ENCODE measurements around the gene CLMN. TPM values are rescaled to one million over a fixed set of nuclear protein-coding genes. Genes with fewer than 3 reads are reported as not detected.

The CLMN gene
- total and polyA plus RNA-seq, 2 donors (not counting 1 experiment from before 2014, with no cell fraction given) = 9.6 to 51.5 TPM

DNA sequence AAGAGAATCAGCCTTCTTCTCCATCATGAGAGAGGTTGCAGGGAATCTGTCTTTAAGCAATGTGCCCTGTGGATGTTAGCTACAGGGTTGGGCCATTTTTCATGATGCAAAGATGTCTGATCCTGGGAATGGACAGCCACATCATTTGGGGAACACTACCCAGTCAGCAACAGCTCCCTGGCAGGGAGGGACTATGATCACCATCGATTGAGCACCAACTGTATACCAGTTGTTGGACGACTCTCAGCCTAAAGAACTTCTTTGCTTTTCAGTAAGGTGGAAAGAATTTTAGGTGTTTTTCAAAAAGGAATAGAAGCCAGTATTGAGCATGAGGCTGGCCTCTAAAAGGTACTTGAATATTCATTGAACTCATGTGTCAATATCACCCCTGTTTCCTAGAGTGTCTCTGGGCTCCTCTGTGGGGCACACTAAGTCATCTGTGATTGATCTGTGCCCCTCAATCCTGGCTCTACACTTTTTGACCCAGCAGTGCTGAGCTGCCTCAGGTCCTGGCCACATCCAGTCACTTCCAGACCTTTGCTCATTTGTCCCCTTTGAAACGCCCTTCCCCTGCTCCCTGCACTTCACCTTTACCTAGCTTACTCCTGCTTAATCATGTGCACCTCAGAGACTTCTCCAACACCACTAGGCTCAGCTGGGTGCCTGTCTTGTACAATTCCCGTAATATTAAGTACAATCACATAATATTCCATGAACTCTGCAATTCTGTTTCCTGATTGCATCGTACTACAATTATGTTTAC, 2.2 kb upstream of the CLMN start:
- H3K27me3 Mint-ChIP-seq = no peaks in the 10 kb centered on the region
- intact Hi-C loops (cut with micrococcal nuclease) = no loop called here
- Histone ChIP-seq H3K9ac (ENCODE audit: low read length) (no peak overlapping the region), H2AFZ (ENCODE audit: insufficient read depth, low read depth, low read length, poor library complexity, severe bottlenecking) (no peak overlapping the region), H3K9me3 (ENCODE audit: control extremely low read depth in 1 of 3, control insufficient read depth in 2 of 3, insufficient read depth in 1 of 3, low read length in 2 of 3) (no peaks in the 10 kb centered on the region), H3K4me3 (ENCODE audit: control extremely low read depth in 1 of 5, extremely low read depth in 1 of 5, insufficient read depth in 1 of 5, low read depth in 2 of 5, low read length in 4 of 5) (no peak overlapping the region), H3K27me3 (replicated peaks in 1 of 4; ENCODE audit: control extremely low read depth in 1 of 4, control insufficient read depth in 3 of 4, insufficient read depth in 4 of 4, low read length in 3 of 4) (no peaks in the 10 kb centered on the region), H3K36me3 (replicated peaks in 1 of 2; ENCODE audit: control extremely low read depth in 1 of 2, control insufficient read depth in 1 of 2, extremely low read depth in 1 of 2, insufficient read depth in 2 of 2, low read length in 1 of 2) (no peaks in the 10 kb centered on the region), H4K20me1 (ENCODE audit: control insufficient read depth, insufficient read depth, low read length, poor library complexity, severe bottlenecking) (peaks cover 7% of the 10 kb centered on the region), H3K4me2 (replicated peaks; ENCODE audit: low read depth, low read length, poor library complexity, severe bottlenecking) (no peak overlapping the region), H3K27ac (ENCODE audit: low read length in 2 of 2) (no peak overlapping the region), H3K4me1 (ENCODE audit: control insufficient read depth in 2 of 2, insufficient read depth in 2 of 2, low read length in 2 of 2) (peaks cover 23 to 33% of the 10 kb centered on the region in 2 donors), H3K79me2 (ENCODE audit: control insufficient read depth, insufficient read depth, low read length) (no peaks in the 10 kb centered on the region)
- POLR2A ChIA-PET = no interaction called here
- ATAC-seq (ENCODE audit: low read depth) (no peak), DNase-seq (no peak)
- H3K4me3 Mint-ChIP-seq = peak overlapping the region; percentile 84
- CTCF ChIA-PET = interaction anchor here (0.8 kb wide), 1 partner anchor 40 kb away, joined by 3 read pairs; no protein-coding TSS in a partner anchor
- H3K9me3 Mint-ChIP-seq (ENCODE audit: insufficient read depth) = no peaks in the 10 kb centered on the region
- H3K27ac Mint-ChIP-seq = peak overlapping the region; percentile 71
- 90% methylated on average over 4 of the region's 5 CpGs for WGBS (ENCODE audit: insufficient coverage)
- H3K4me1 Mint-ChIP-seq = peaks cover 40% of the 10 kb centered on the region
- TF ChIP-seq EZH2 (IDR thresholded peaks at IDR 0.05; ENCODE audit: borderline replicate concordance, insufficient read depth, low read depth, low read length, poor library complexity, severe bottlenecking) = no peak
- TF ChIP-seq, protein P1, sequence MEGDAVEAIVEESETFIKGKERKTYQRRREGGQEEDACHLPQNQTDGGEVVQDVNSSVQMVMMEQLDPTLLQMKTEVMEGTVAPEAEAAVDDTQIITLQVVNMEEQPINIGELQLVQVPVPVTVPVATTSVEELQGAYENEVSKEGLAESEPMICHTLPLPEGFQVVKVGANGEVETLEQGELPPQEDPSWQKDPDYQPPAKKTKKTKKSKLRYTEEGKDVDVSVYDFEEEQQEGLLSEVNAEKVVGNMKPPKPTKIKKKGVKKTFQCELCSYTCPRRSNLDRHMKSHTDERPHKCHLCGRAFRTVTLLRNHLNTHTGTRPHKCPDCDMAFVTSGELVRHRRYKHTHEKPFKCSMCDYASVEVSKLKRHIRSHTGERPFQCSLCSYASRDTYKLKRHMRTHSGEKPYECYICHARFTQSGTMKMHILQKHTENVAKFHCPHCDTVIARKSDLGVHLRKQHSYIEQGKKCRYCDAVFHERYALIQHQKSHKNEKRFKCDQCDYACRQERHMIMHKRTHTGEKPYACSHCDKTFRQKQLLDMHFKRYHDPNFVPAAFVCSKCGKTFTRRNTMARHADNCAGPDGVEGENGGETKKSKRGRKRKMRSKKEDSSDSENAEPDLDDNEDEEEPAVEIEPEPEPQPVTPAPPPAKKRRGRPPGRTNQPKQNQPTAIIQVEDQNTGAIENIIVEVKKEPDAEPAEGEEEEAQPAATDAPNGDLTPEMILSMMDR (IDR thresholded peaks at IDR 0.05) = no peak

DNA sequence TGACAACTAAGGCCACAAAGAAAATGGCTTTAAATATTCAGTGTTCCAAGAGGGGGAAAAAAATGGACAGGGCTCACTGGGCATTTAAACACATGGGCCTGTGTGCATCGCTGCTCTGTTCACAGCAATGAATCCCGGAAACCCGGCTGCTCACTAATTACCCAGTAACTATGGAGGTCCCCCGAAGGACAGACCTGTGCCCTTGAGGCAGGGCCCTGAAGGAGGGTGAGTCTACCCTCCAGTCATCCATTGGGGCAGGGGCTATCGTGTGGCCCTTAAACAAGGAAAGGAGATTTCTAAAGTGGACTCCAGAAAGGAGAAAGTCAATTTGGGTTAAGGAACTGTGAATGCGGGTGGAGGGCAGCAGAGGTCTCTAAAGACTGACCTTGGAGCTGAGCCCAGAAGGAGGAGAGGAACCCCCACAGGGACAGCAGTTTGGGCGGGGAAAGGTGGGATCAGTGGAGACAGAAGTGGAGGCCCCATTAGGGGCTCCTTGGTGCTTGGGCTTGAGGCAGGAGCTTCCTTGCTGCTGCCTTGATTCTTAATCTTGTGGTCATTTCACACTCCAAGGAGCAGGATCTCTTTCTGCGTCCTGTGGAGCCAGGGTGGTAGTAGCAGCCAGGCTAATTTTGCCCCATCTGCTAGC, 1.4 kb upstream of the CLMN start:
- Histone ChIP-seq H3K4me3 (ENCODE audit: control extremely low read depth in 1 of 5, extremely low read depth in 1 of 5, insufficient read depth in 1 of 5, low read depth in 2 of 5, low read length in 4 of 5) (no peak overlapping the region), H3K4me1 (ENCODE audit: control insufficient read depth in 2 of 2, insufficient read depth in 2 of 2, low read length in 2 of 2) (peaks cover 15 to 25% of the 10 kb centered on the region in 2 donors), H4K20me1 (ENCODE audit: control insufficient read depth, insufficient read depth, low read length, poor library complexity, severe bottlenecking) (peaks cover 8% of the 10 kb centered on the region), H3K79me2 (ENCODE audit: control insufficient read depth, insufficient read depth, low read length) (no peaks in the 10 kb centered on the region), H3K9me3 (ENCODE audit: control extremely low read depth in 1 of 3, control insufficient read depth in 2 of 3, insufficient read depth in 1 of 3, low read length in 2 of 3) (no peaks in the 10 kb centered on the region), H3K27me3 (replicated peaks in 1 of 4; ENCODE audit: control extremely low read depth in 1 of 4, control insufficient read depth in 3 of 4, insufficient read depth in 4 of 4, low read length in 3 of 4) (no peaks in the 10 kb centered on the region), H3K4me2 (replicated peaks; ENCODE audit: low read depth, low read length, poor library complexity, severe bottlenecking) (no peak overlapping the region), H3K27ac (ENCODE audit: low read length in 2 of 2) (no peak overlapping the region), H3K9ac (ENCODE audit: low read length) (no peak overlapping the region), H2AFZ (ENCODE audit: insufficient read depth, low read depth, low read length, poor library complexity, severe bottlenecking) (no peak overlapping the region), H3K36me3 (replicated peaks in 1 of 2; ENCODE audit: control extremely low read depth in 1 of 2, control insufficient read depth in 1 of 2, extremely low read depth in 1 of 2, insufficient read depth in 2 of 2, low read length in 1 of 2) (no peaks in the 10 kb centered on the region)
- ChIA-PET POLR2A (no interaction called here), CTCF (interaction anchor here (0.8 kb wide), 1 partner anchor 41 kb away, joined by 3 read pairs; no protein-coding TSS in a partner anchor)
- intact Hi-C loops (cut with micrococcal nuclease) = no loop called here
- no peaks in the 10 kb centered on the region for H3K9me3 Mint-ChIP-seq (ENCODE audit: insufficient read depth)
- TF ChIP-seq EZH2 (IDR thresholded peaks at IDR 0.05; ENCODE audit: borderline replicate concordance, insufficient read depth, low read depth, low read length, poor library complexity, severe bottlenecking) = no peak
- TF ChIP-seq, protein P1 (IDR thresholded peaks at IDR 0.05) = no peak
- 88% methylated on average over 7 of the region's 8 CpGs for WGBS (ENCODE audit: insufficient coverage)
- DNase-seq = no peak
- H3K4me1 Mint-ChIP-seq = peaks cover 32% of the 10 kb centered on the region
- peak overlapping the region; percentile 84 for H3K4me3 Mint-ChIP-seq
- H3K27ac Mint-ChIP-seq = peak overlapping the region; percentile 71
- H3K27me3 Mint-ChIP-seq = no peaks in the 10 kb centered on the region
- ATAC-seq (ENCODE audit: low read depth) = no peak
